NCI-H1092 treated with DMSO at 0.1 percent for 48 hours (cell line): Measurements from ENCODE around the gene DDA1.
"Not testable (repeated sequence)": the region's sequence is repeated elsewhere in the genome, so short reads cannot be mapped to it uniquely, and the experiment has no call there.

Experiments used
- DNase-seq: peaks from one replicate; lab custom pipeline; 2025; lab: John Stamatoyannopoulos, UW

Gene DDA1

GRCh38 chr19:17347877-17348276, 38.5 kb downstream of the DDA1 start:
- DNase-seq = no peak

- DNase-seq = no peak
Measured at GRCh38 chr19:17348700-17349099, 39.3 kb downstream of the DDA1 start.

DNA sequence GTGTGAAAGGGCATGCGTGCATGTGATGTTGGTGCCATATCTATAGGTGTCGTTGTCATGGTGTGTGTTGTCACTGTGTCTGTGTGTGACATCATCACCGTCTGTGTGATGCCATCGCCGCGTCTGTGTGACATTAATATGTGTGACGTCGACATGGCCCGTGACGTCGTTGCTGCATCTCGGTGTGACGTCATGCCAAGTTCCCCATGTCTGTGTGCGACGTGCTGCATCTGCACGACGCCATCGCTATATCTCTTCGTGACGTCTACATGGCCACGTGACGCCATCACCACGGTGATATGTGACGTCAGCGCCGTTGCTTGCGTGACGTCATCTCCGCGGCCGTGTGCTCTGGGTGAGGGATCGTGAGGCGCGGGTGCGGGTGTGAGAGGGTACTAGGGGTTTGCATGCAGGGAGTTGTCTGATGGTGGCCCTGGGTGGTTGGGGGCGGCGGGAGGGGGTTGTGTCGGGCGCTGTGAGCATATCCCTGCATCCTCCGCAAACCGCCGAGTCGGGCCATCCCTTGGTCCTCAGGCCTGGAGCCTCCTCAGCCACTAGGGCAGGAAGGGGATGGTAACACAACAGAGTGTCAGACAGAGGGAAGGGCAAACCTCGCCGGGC, 42.6 kb downstream of the DDA1 start:
- DNase-seq = no peak

DNA sequence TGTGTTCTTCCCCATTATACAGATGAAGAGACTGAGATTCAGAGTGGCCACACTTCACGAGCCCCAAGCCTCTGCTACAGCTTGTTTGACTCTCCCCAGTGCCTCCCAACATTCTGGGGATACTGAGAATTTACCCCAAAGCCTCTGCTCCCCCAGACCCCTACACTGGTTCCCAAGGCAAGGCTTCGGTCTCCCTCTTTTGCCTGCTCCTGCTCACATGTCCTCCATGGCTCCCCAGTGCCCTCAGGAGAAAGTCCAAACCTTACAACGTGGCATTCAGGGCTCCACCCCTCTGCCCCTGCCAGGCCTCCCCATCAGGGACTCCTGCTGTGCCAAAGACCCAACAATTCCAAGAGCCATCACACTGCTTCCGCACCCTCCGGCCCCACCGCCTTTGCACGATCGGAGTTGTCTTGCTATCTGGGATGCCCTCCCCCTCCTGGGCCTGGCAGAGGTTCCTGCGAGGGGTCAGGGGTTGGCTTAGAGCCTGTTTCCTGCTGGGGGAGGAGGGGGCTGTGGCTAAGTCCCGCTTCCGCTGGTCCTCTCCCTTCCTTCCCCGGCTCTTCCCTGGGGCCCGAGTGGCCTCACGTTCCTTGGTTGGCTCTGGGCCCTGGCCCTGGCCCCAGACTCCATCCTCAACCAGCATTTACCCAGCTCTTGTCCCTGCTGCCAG, 43.4 kb downstream of the DDA1 start:
- DNase-seq = no peak

DNA sequence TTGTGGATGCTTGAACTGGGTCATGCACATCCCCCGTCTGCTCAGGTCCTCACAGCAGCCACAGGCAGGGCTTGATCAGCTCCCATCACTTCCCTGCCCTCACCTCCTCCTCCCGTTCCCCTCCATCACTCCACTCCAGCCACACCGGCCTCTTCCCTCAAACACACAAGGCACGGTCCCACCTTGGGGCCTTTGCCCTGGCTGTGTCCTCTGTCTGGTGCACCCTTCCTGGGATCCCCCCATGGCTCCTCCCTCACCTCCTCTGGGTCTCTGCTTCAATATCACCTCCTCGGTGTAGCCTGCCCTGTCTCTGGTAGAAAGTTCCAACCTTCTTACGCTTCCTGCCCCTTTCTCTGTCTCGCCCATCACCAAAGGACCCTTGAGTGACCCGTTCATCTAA, 44.0 kb downstream of the DDA1 start:
- DNase-seq = no peak

GRCh38 chr19:17357078-17357666, 47.8 kb downstream of the DDA1 start:
- no peak for DNase-seq

DNA sequence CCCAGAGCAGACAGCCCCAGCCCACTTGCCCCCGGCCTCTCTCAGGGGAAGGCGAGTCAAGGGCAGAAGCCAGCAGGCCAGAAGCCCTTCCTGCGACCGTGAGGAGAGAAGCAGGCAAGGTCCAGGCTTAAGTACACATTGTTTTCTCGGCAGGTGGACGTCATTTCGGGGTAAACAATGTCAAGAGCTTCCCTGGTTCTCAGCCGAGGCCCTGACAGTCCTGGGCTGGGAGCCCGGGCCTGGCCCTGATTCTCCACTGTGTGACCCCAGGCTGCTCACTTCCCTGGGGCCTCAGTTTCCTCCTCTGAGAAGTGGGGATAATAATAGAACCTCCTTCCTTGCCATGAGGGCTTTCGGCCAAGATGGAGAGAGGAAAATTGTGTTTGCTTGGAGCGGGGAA, 48.4 kb downstream of the DDA1 start:
- DNase-seq = no peak

DNA sequence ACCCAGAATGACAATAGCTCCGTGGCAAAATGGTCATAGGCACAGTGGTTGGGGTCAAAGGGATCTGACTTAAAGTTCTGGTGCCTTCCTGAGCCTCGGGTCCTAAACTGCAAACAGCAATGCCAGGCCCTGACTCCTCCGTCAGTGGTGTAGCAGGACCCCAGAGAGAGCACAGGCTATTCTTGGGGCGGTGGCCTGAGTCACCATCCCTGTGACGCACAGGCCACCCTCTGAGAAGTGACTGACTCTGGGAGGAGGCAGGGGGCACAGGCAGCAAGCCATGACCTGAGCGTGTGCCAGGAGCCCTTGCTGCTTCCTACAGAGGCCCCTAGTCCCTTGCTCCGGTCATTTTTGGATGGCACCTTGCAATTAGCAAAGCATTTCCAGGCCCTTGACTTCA, 49.0 kb downstream of the DDA1 start:
- DNase-seq = no peak

DNA sequence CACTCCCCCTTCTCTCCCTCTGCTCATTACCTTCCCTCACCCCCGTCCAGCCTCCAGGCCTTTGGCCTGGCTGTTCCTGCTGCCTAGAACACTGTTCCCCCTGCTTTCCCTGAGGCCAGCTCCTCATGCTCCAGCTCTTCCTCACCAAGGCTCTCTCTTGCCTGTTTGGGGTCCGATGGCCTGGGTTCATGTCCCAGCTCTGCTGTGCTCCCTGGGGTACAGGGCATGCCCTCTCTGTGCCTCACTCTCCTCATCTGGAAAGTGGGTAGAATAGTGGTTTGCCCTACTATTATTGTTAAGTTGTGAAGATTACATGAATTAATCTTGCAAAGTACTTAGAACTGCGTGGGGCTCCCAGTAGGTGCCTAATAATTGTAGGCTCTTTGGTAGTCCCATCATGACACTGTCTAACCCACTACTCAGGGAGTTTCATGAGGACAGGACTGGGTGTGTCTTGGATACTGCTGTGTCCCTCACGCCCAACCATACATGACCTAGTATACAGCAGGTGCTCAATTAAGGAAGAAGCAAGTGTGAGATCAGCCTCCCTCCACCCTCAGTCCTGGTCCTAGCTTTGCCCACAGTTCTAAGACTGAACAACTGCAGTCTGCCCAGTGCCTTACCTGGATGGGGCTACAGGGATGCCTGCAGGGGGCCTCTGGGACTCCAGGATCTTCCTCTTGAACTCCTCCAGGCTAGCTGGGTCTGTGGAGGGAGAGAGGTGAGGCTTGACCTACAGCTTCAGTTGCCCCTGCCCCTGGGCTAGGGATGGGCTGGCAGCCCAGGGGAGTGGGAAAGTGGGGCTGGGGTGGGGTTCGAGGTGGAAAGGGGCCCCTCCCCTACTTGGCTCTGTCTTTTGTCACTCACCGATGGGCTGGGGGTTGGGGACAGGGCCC, 50.8 kb downstream of the DDA1 start:
- DNase-seq = no peak

DNA sequence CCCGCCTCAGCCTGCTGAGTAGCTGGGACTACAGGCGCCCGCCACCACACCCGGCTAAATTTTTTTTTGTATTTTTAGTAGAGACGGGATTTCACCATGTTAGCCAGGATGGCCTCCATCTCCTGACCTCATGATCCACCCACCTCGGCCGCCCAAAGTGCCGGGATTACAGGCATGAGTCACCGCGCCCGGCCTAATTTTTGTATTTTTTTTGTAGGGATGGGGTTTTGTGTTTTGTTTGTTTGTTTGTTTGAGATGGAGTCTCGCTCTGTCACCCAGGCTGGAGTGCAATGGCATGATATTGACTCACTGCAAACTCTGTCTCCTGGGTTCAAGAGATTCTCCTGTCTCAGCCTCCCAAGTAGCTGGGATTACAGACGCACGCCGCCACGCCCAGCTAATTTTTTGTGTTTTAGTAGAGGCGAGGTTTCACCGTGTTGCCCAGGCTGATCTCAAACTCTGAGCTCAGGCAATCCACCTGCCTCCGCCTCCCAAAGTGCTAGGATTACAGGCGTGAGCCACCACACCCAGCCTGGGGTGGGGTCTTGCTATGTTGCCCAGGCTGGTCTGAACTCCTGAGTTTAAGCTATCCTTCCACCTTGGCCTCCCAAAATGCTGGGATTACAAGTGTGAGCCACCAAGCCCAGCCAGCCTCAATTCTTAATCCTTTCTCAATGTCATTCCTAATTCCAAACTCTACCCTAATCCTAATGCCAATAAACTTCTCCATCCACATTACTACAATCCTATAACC, 54.7 kb downstream of the DDA1 start:
- DNase-seq = not testable (repeated sequence)

- no peak for DNase-seq
Measured at GRCh38 chr19:17365361-17365760, 56.0 kb downstream of the DDA1 start.

DNA sequence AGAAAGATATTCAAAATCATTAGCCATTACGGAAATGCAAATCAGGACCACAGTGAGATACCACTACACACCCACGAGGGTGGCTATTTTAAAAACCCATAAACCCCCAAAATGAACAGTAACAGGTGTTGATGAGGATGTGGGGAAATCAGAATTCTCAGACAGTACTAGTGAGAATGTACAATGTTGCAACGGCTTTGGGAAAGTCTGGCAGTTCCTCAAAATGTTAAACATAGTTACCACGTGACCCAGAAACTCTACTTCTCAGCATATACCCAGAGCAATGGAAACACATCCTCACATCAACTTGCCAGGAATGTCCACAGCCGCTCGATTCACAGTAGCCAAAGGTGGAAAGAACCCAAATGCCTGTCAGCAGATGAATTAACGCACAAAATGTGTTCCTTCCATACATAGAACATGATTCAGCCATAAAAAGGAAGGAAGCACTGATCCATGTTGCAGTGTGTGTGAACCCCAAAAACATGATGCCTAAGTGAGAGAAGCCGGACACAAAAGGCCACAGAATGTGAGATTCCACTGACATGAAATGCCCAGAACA, 60.7 kb downstream of the DDA1 start:
- no peak for DNase-seq
